Measurements from ENCODE around the gene PLCXD3. TPM values are rescaled to one million over a fixed set of nuclear protein-coding genes. Genes with fewer than 3 reads are reported as not detected.

Gene PLCXD3
- polyA plus RNA-seq, 1 donor (not counting 4 experiments of a cell fraction or from before 2014, with no cell fraction given) = not detected

DNA sequence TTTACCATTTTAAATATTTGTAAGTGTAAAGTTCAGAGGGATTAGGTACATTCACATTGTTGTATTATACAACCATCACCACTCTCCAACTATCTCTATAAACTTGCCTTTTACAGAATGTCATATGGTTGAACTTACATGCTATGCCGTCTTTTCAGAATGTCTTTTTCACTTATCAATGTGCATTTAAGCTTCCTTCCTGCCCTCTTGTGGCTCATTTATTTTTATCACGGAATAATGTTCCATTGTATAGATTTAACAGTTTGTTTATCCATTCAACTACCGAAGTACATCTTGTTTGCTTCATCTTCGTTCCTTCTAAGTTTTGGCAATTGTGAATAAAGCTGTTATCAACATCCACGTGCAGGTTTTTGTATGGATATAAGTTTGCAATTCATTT, 163.8 kb downstream of the PLCXD3 start:
- dilution Hi-C loops (cut with MboI; ENCODE audit: extremely low pct_ligation_motif_present, low sequenced_read_pairs) = no loop called here
- no peaks in the 10 kb centered on the region for H3K9me3 ChIP-seq (ENCODE audit: control insufficient read depth, low read depth, low read length)
- no peaks in the 10 kb centered on the region for H3K9me1 ChIP-seq (ENCODE audit: control insufficient read depth, extremely low read depth, insufficient read depth, low read length)
- no peak overlapping the region for H3K4me2 ChIP-seq (ENCODE audit: control insufficient read depth, extremely low read depth, insufficient read depth, low read depth, low read length)
- H3K27me3 ChIP-seq (ENCODE audit: control insufficient read depth, extremely low read depth, insufficient read depth, low read length) = no peaks in the 10 kb centered on the region
- H2AFZ ChIP-seq (ENCODE audit: control insufficient read depth, low read length) = no peak overlapping the region
- DNase-seq (ENCODE audit: low read depth, low spot score) (no peak), FAIRE-seq (no peak)
- H4K20me1 ChIP-seq (ENCODE audit: control insufficient read depth, extremely low read depth, insufficient read depth, low read length) = no peaks in the 10 kb centered on the region
- no peaks in the 10 kb centered on the region for H3K36me3 ChIP-seq (ENCODE audit: control insufficient read depth in 2 of 2, extremely low read depth in 1 of 2, insufficient read depth in 2 of 2, low read length in 2 of 2)
- H3K9ac ChIP-seq (ENCODE audit: control insufficient read depth, extremely low read depth, insufficient read depth, low read length) = no peak overlapping the region
- H3K4me1 ChIP-seq (ENCODE audit: control insufficient read depth, extremely low read depth, insufficient read depth, low read length) = no peaks in the 10 kb centered on the region
- H3K27ac ChIP-seq (ENCODE audit: control insufficient read depth, insufficient read depth, low read length) = no peak overlapping the region
- TF ChIP-seq, protein P1, sequence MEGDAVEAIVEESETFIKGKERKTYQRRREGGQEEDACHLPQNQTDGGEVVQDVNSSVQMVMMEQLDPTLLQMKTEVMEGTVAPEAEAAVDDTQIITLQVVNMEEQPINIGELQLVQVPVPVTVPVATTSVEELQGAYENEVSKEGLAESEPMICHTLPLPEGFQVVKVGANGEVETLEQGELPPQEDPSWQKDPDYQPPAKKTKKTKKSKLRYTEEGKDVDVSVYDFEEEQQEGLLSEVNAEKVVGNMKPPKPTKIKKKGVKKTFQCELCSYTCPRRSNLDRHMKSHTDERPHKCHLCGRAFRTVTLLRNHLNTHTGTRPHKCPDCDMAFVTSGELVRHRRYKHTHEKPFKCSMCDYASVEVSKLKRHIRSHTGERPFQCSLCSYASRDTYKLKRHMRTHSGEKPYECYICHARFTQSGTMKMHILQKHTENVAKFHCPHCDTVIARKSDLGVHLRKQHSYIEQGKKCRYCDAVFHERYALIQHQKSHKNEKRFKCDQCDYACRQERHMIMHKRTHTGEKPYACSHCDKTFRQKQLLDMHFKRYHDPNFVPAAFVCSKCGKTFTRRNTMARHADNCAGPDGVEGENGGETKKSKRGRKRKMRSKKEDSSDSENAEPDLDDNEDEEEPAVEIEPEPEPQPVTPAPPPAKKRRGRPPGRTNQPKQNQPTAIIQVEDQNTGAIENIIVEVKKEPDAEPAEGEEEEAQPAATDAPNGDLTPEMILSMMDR (optimal IDR thresholded peaks at IDR 0.05 in 1 of 3, IDR thresholded peaks at IDR 0.05 in 1 of 3, conservative IDR thresholded peaks at IDR 0.05 in 1 of 3; ENCODE audit: extremely low read depth in 1 of 3, insufficient read depth in 2 of 3, low read length in 3 of 3) = no peak
- no peak for TF ChIP-seq EZH2 (IDR thresholded peaks at IDR 0.05; ENCODE audit: low read length)
- H3K79me2 ChIP-seq (ENCODE audit: control insufficient read depth, insufficient read depth, low read length) = no peaks in the 10 kb centered on the region
- H3K4me3 ChIP-seq (ENCODE audit: control insufficient read depth in 2 of 3, extremely low read depth in 1 of 3, insufficient read depth in 2 of 3, low read depth in 1 of 3, low read length in 3 of 3) = no peak overlapping the region

DNA sequence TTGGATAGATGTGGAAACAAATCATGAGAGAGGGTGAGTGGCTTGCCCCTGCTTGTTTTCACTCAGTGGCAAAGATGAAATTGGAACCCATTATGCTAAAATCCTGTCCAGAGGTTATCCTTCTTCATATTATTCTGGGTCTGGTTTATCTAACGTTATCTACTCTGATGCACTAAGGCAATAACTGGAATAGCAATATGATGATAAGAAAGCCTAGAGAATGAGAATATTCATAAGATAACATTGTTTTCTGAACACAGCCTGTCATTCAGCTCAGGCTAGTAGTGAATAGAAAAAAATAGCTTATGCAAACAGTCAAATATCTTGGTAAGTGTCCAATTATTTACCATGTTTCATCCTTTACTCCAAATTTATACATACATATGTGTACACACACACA, 165.1 kb downstream of the PLCXD3 start:
- Histone ChIP-seq H3K79me2 (ENCODE audit: control insufficient read depth, insufficient read depth, low read length) (no peaks in the 10 kb centered on the region), H3K36me3 (ENCODE audit: control insufficient read depth in 2 of 2, extremely low read depth in 1 of 2, insufficient read depth in 2 of 2, low read length in 2 of 2) (no peaks in the 10 kb centered on the region), H3K9me1 (ENCODE audit: control insufficient read depth, extremely low read depth, insufficient read depth, low read length) (no peaks in the 10 kb centered on the region), H2AFZ (ENCODE audit: control insufficient read depth, low read length) (no peak overlapping the region), H3K9ac (ENCODE audit: control insufficient read depth, extremely low read depth, insufficient read depth, low read length) (no peak overlapping the region), H3K4me3 (ENCODE audit: control insufficient read depth in 2 of 3, extremely low read depth in 1 of 3, insufficient read depth in 2 of 3, low read depth in 1 of 3, low read length in 3 of 3) (no peak overlapping the region), H3K9me3 (ENCODE audit: control insufficient read depth, low read depth, low read length) (no peaks in the 10 kb centered on the region), H3K4me1 (ENCODE audit: control insufficient read depth, extremely low read depth, insufficient read depth, low read length) (no peaks in the 10 kb centered on the region), H3K4me2 (ENCODE audit: control insufficient read depth, extremely low read depth, insufficient read depth, low read depth, low read length) (no peak overlapping the region), H4K20me1 (ENCODE audit: control insufficient read depth, extremely low read depth, insufficient read depth, low read length) (no peaks in the 10 kb centered on the region), H3K27ac (ENCODE audit: control insufficient read depth, insufficient read depth, low read length) (no peak overlapping the region), H3K27me3 (ENCODE audit: control insufficient read depth, extremely low read depth, insufficient read depth, low read length) (no peaks in the 10 kb centered on the region)
- DNase-seq (ENCODE audit: low read depth, low spot score) (no peak), FAIRE-seq (no peak)
- TF ChIP-seq, protein P1 (optimal IDR thresholded peaks at IDR 0.05 in 1 of 3, IDR thresholded peaks at IDR 0.05 in 1 of 3, conservative IDR thresholded peaks at IDR 0.05 in 1 of 3; ENCODE audit: extremely low read depth in 1 of 3, insufficient read depth in 2 of 3, low read length in 3 of 3) = no peak
- no peak for TF ChIP-seq EZH2 (IDR thresholded peaks at IDR 0.05; ENCODE audit: low read length)
- dilution Hi-C loops (cut with MboI; ENCODE audit: extremely low pct_ligation_motif_present, low sequenced_read_pairs) = no loop called here
